ENCODE measurements around the gene CETP. TPM values are rescaled to one million over a fixed set of nuclear protein-coding genes. Genes with fewer than 3 reads are reported as not detected.

Gene CETP
- total RNA-seq, 4 donors from 2014 or later = 1.6 TPM; not detected in 3

- Histone ChIP-seq H3K4me3 (peak overlapping the region; percentile 92 to 100), H3K36me3 (peaks cover 0 to 14% of the 10 kb centered on the region in 2 donors), H3K9me3 (no peaks in the 10 kb centered on the region), H3K27me3 (no peaks in the 10 kb centered on the region), H3K27ac (peak overlapping the region; percentile 94 to 100 (median 99)), H3K4me1 (peaks cover 5 to 44% (median 20%) of the 10 kb centered on the region in 3 donors)
- WGBS, 2 donors (ENCODE audit: low coverage in 1 of 2) = 33 to 46% methylated on average over 4 to 8 of the region's 25 CpGs
- TF ChIP-seq POLR2A (IDR thresholded peaks at IDR 0.05) (no peak), POLR2AphosphoS5 (IDR thresholded peaks at IDR 0.05) (no peak), CTCF (IDR thresholded peaks at IDR 0.05) (no peak), EP300 (IDR thresholded peaks at IDR 0.05) (no peak)
- ATAC-seq = no peak
These were observed 30.4 kb upstream of the CETP start for GRCh38 chr16:56931271-56931891.

DNA sequence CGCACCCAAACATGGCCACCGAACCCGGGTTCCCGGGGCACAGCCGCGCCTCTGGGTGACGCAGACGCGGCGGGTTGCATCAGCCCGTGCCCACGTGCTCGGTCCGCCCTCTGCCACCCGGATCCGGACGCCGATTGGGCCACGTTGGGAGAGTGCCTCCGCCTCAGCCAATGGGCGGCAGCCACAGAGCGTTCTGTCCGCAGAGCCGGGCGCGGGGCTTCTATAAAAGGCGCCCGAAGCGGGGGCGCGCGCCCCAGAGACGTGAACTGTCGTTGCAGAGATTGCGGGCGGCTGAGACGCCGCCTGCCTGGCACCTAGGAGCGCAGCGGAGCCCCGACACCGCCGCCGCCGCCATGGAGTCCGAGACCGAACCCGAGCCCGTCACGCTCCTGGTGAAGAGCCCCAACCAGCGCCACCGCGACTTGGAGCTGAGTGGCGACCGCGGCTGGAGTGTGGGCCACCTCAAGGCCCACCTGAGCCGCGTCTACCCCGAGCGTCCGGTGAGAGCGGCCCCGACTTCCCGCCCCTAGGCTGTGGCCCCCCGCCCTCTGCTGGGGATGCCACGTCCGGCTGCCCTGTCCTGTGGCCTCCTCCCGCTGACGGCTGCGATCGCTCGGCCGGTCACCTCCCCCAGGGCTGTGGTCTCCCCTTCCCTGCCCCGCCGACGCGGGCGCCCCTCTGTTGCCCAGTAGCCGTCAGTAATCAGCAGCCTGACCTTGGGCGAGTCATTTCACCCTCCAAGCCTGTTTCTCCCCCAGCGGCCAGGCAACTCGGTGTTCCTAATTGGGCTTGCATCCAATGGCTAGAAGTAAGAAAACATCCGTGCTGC is 29.6 kb upstream of the CETP start, which contains the start of gene HERPUD1:
Gene HERPUD1 (plus strand): TSS at position 251 of the 829 bp plus-strand sequence. CDS start 103 bp downstream, at position 354.
- ATAC-seq = peak; percentile 98
- Histone ChIP-seq H3K27ac (peak within 1 kb of the TSS; percentile 94 to 100 (median 99)), H3K27me3 (no peaks in the 10 kb centered on the region), H3K36me3 (peaks cover 2 to 22% of the 10 kb centered on the region in 2 donors), H3K9me3 (no peaks in the 10 kb centered on the region), H3K4me3 (peak within 1 kb of the TSS; percentile 92 to 100), H3K4me1 (peaks cover 5 to 52% (median 20%) of the 10 kb centered on the region in 3 donors)
- TF ChIP-seq POLR2AphosphoS5 (IDR thresholded peaks at IDR 0.05) (peak; percentile 98), POLR2A (IDR thresholded peaks at IDR 0.05) (peak; percentile 96 to 98), EP300 (IDR thresholded peaks at IDR 0.05) (no peak), CTCF (IDR thresholded peaks at IDR 0.05) (peak in 3 of 4 experiments; percentile 4 to 53 (median 12))
- WGBS, 2 donors (ENCODE audit: low coverage in 1 of 2) = no CpG with 5 or more reads among the region's 83 CpGs

DNA sequence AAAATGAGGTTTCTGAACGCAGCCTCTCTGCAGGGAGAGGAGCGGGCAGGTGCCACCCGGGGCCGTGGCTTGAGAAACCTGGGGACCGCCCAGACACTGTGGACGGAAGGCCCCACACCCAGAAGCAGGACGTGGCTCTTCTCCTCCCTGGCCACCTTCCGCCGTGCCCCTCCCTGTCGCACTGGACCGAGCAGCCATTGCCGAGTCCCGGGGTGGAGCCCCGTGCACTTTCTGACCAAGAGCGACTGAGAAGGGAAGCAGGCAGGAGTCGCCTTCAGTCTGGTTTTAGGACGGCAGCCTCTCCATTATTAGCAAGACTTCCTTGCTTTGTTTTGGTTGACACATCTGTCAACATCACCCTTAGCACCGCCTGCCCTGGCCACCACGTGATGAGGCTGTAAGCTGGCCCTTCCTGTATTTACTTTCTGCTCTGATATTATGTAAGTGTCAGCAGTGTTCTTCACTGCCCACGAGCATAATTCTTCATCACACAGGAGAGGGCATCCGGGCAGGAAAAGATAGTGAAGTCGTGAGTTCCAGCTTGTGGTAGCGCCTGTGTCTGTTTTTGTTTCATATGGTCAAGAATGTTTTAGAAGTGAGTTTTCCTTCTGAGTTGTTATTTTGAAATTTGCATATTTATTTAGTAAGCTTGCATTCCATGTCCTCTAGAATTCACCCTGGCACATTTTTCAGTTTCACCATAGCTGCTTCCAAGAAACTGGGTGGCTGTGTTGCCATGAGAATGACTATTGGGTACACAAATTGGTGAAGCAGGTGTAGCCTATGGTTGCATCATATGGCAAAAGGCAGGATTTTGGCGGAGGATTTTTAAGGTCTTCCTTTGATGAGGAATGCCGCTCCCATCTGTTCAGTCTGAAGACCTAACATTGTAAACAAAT is 28.8 kb upstream of the CETP start:
- peaks cover 5 to 56% (median 20%) of the 10 kb centered on the region in 3 donors for H3K4me1 ChIP-seq

More for the DNA sequence above, 28.8 kb upstream of the CETP start:
- no peak for TF ChIP-seq EP300 (IDR thresholded peaks at IDR 0.05)
- TF ChIP-seq CTCF (IDR thresholded peaks at IDR 0.05) = peak in 1 of 4 experiments; percentile 33
- peak; percentile 56 for TF ChIP-seq POLR2AphosphoS5 (IDR thresholded peaks at IDR 0.05)
- TF ChIP-seq POLR2A (IDR thresholded peaks at IDR 0.05) = peak; percentile 49 to 55
- no peaks in the 10 kb centered on the region for H3K27me3 ChIP-seq
- 7 to 25% methylated on average over 2 to 8 of the region's 25 CpGs for WGBS, 2 donors (ENCODE audit: low coverage in 1 of 2)
- ATAC-seq = peak; percentile 69
- peak overlapping the region; percentile 92 to 100 for H3K4me3 ChIP-seq
- H3K9me3 ChIP-seq = no peaks in the 10 kb centered on the region
- H3K27ac ChIP-seq = peak overlapping the region; percentile 94 to 100 (median 99)
- H3K36me3 ChIP-seq = peaks cover 4 to 30% of the 10 kb centered on the region in 2 donors
